ENCODE data around the gene PPP1R16B.

Gene PPP1R16B

GRCh38 chr20:38889050-38889449, 83.6 kb downstream of the PPP1R16B start:
- Histone ChIP-seq H3K4me3 (ENCODE audit: low read length) (no peak overlapping the region), H3K36me3 (ENCODE audit: control insufficient read depth, insufficient read depth, low read length) (no peaks in the 10 kb centered on the region), H3K4me1 (ENCODE audit: control insufficient read depth, insufficient read depth, low read length) (no peaks in the 10 kb centered on the region), H3K9me3 (ENCODE audit: control insufficient read depth, low read length) (no peaks in the 10 kb centered on the region), H3K9ac (ENCODE audit: low read length) (no peak overlapping the region), H3K27me3 (ENCODE audit: control insufficient read depth, insufficient read depth, low read length) (peaks cover 17% of the 10 kb centered on the region)

- Histone ChIP-seq H3K36me3 (ENCODE audit: control insufficient read depth, insufficient read depth, low read length) (no peaks in the 10 kb centered on the region), H3K9ac (ENCODE audit: low read length) (no peak overlapping the region), H3K9me3 (ENCODE audit: control insufficient read depth, low read length) (no peaks in the 10 kb centered on the region), H3K27me3 (ENCODE audit: control insufficient read depth, insufficient read depth, low read length) (peaks cover 17% of the 10 kb centered on the region), H3K4me3 (ENCODE audit: low read length) (no peak overlapping the region), H3K4me1 (ENCODE audit: control insufficient read depth, insufficient read depth, low read length) (no peaks in the 10 kb centered on the region)
Observed at GRCh38 chr20:38889792-38890496, 84.4 kb downstream of the PPP1R16B start.

GRCh38 chr20:38890497-38890818, 85.0 kb downstream of the PPP1R16B start:
- Histone ChIP-seq H3K36me3 (ENCODE audit: control insufficient read depth, insufficient read depth, low read length) (no peaks in the 10 kb centered on the region), H3K27me3 (ENCODE audit: control insufficient read depth, insufficient read depth, low read length) (peaks cover 17% of the 10 kb centered on the region), H3K9me3 (ENCODE audit: control insufficient read depth, low read length) (no peaks in the 10 kb centered on the region), H3K4me3 (ENCODE audit: low read length) (no peak overlapping the region), H3K4me1 (ENCODE audit: control insufficient read depth, insufficient read depth, low read length) (no peaks in the 10 kb centered on the region), H3K9ac (ENCODE audit: low read length) (no peak overlapping the region)

DNA sequence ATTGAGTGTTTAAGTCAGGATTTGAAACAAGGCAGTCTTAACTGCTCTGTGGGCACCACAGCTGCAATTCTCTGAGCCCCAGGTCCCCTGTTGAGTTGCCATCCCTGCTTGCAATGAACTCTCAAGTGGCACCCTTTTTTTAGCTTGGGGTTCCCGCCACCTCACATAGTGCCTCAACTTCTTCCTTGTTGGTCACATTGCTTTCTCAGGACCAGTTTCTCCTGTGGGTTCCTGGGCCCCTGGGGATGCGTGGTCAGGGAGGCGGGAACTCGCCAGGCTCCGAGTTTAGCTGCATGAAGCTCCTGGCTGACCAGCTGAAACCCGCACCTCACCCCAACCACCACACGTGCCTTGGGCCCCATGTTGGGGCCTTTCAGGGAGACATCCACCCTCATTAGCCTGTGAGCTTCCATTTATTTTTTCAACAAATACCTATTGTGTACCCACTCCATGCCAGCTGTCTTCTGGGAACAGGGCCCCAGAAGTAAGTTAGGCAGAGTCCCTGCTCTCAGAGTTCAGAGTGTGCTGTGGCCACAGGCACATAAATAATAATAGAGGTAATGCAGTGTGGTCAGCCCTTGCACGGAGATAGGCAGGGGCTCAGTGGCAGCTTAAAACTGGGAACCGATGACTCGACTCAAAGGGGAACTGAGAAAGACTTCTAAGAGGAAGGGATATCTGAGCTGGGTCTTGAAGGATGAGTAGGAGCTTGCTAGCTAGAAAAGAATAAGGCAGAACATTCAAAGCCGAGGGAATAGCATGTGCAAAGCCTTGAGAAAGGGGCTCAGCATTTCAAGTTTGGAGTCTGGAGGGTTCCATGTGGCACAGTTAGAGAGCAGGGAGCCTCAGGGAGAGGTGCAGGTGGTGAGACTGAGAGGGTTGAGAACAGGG, 86.8 kb downstream of the PPP1R16B start:
- H3K36me3 ChIP-seq (ENCODE audit: control insufficient read depth, insufficient read depth, low read length): no peaks in the 10 kb centered on the region
- H3K9me3 ChIP-seq (ENCODE audit: control insufficient read depth, low read length): no peaks in the 10 kb centered on the region
- no peaks in the 10 kb centered on the region for H3K4me1 ChIP-seq (ENCODE audit: control insufficient read depth, insufficient read depth, low read length)
- H3K9ac ChIP-seq (ENCODE audit: low read length): no peak overlapping the region
- peaks cover 17% of the 10 kb centered on the region for H3K27me3 ChIP-seq (ENCODE audit: control insufficient read depth, insufficient read depth, low read length)
- no peak overlapping the region for H3K4me3 ChIP-seq (ENCODE audit: low read length)

DNA sequence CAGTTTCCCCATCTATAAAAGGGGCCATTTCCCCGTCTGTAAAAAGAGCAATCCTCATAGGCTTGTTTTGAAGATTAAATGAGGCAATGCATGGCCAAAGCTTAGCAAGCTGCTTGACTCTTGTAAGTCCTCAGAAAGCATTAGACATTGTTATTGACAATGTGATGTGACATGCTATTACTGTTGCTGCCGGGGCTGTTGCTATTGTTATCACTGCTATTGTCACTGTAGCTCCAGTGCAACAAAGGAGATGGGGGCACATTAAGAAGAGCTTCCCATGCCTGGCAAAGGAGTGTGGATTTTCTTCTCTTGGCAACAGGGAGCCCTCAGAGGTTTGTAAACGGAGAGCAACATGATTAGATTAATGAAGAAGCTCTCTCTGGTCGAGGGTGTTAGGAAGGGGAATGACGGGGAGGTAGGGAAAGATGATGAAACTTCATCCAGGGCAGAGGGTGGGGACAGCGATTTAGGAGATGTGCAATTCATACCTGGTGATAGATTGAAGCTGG, 87.6 kb downstream of the PPP1R16B start:
- Histone ChIP-seq H3K36me3 (ENCODE audit: control insufficient read depth, insufficient read depth, low read length) (no peaks in the 10 kb centered on the region), H3K27me3 (ENCODE audit: control insufficient read depth, insufficient read depth, low read length) (peaks cover 17% of the 10 kb centered on the region), H3K4me1 (ENCODE audit: control insufficient read depth, insufficient read depth, low read length) (no peaks in the 10 kb centered on the region), H3K4me3 (ENCODE audit: low read length) (no peak overlapping the region), H3K9me3 (ENCODE audit: control insufficient read depth, low read length) (no peaks in the 10 kb centered on the region), H3K9ac (ENCODE audit: low read length) (no peak overlapping the region)

DNA sequence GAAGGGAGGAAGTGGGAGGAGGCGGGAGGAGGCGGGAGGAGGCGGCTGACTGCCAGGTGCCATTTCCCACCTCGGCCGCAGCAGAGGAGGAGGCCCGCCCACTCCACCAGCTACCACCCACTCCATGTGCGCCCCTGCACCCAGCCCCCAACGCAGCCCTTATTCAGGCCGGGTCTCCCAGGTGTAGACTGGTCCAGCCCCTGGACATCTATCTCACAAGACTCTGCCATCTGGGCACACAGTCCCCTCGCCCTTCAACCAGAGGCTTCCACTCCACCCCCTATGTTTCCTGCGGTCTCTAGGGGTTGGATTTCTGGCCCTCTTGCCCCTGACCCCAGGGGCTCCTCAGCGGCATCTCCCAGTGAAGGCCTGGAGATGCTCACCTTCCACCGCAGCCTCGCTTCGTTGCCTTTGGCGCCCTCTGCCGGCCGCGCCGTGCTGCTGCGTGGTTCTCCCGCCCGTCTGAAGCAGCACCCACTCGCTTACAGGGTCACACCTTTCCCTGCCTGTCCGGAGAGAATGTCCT, 88.1 kb downstream of the PPP1R16B start:
- no peak overlapping the region for H3K4me3 ChIP-seq (ENCODE audit: low read length)
- H3K4me1 ChIP-seq (ENCODE audit: control insufficient read depth, insufficient read depth, low read length): no peaks in the 10 kb centered on the region
- no peaks in the 10 kb centered on the region for H3K9me3 ChIP-seq (ENCODE audit: control insufficient read depth, low read length)

DNA sequence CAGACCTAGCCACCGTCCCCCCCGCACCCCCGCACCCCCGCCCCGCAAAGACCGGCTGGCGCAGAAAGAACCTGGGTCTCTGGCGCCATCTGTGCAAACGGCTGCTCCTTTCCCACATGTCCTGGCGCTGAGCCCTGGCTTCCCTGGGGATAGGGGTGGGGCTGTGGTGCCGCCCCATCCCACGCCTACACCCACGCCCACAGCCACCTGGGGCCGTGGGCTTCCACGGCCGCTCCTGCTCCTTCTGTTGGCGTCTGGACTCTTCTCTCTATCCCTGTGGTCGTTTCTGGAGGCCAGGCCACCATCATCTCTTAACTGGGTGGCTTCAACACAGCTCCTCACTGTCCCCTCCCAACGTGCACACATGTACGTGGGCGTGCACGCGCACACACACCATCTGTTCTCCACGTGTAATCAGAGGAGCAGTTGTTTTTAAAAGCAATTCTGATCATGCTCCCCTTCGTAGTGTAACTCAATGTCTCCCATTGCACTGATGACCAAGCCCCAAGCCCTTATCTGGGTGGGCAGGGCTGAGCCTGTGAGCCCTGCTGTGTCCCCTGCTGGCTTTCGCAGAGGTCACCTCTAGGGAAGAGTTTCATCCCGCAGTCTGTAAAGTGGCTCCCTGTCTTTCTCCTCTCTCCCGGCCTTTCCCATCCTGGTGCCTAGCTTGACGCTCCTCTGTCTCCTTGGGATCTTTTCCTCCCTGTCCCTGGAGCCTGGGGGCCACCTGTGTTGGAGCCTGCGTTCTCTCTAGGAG, 88.8 kb downstream of the PPP1R16B start:
- Histone ChIP-seq H3K27me3 (ENCODE audit: control insufficient read depth, insufficient read depth, low read length) (peaks cover 17% of the 10 kb centered on the region), H3K9me3 (ENCODE audit: control insufficient read depth, low read length) (no peaks in the 10 kb centered on the region), H3K9ac (ENCODE audit: low read length) (no peak overlapping the region), H3K36me3 (ENCODE audit: control insufficient read depth, insufficient read depth, low read length) (no peaks in the 10 kb centered on the region), H3K4me1 (ENCODE audit: control insufficient read depth, insufficient read depth, low read length) (no peaks in the 10 kb centered on the region), H3K4me3 (ENCODE audit: low read length) (no peak overlapping the region)

More for the DNA sequence above, 88.1 kb downstream of the PPP1R16B start:
- no peak overlapping the region for H3K9ac ChIP-seq (ENCODE audit: low read length)
- no peaks in the 10 kb centered on the region for H3K36me3 ChIP-seq (ENCODE audit: control insufficient read depth, insufficient read depth, low read length)
- peaks cover 17% of the 10 kb centered on the region for H3K27me3 ChIP-seq (ENCODE audit: control insufficient read depth, insufficient read depth, low read length)

GRCh38 chr20:38895098-38895949, 89.8 kb downstream of the PPP1R16B start:
- Histone ChIP-seq H3K4me1 (ENCODE audit: control insufficient read depth, insufficient read depth, low read length) (no peaks in the 10 kb centered on the region), H3K9ac (ENCODE audit: low read length) (no peak overlapping the region), H3K9me3 (ENCODE audit: control insufficient read depth, low read length) (no peaks in the 10 kb centered on the region), H3K36me3 (ENCODE audit: control insufficient read depth, insufficient read depth, low read length) (no peaks in the 10 kb centered on the region), H3K27me3 (ENCODE audit: control insufficient read depth, insufficient read depth, low read length) (peaks cover 17% of the 10 kb centered on the region), H3K4me3 (ENCODE audit: low read length) (no peak overlapping the region)

DNA sequence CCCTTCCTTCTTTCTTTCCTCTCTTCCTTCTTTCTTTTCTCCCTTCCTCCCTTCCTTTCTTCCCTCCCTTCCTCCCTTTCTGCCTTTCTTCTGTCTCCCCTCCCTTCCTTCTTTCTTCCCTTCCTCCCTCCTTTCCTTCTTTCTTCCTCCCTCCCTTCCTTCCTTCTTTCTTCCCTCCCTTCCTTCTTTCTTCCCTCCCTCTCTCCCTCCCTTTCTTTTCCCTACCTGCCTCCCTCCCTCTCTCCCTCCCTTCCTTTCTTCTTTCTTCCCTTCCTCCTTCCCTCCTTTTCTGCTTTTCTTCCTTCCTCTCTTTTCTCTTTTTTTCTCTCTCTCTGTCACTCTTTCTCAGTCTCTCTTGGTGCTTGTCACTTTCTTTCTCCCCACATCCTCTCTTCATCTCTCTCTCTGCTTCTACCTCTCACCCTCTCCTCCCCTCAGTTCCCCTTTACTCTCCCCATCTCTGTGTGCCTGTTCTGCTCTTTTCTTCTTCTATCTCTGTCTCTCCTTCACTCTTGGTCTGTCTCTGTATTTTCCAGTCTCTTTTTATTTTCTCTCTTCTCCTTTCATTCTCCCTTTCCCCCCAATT, 90.6 kb downstream of the PPP1R16B start:
- peaks cover 17% of the 10 kb centered on the region for H3K27me3 ChIP-seq (ENCODE audit: control insufficient read depth, insufficient read depth, low read length)

GRCh38 chr20:38897267-38897666, 91.8 kb downstream of the PPP1R16B start:
- Histone ChIP-seq H3K4me1 (ENCODE audit: control insufficient read depth, insufficient read depth, low read length) (no peaks in the 10 kb centered on the region), H3K27me3 (ENCODE audit: control insufficient read depth, insufficient read depth, low read length) (peaks cover 14% of the 10 kb centered on the region), H3K36me3 (ENCODE audit: control insufficient read depth, insufficient read depth, low read length) (no peaks in the 10 kb centered on the region), H3K4me3 (ENCODE audit: low read length) (no peak overlapping the region), H3K9ac (ENCODE audit: low read length) (no peak overlapping the region), H3K9me3 (ENCODE audit: control insufficient read depth, low read length) (no peaks in the 10 kb centered on the region)

More for the DNA sequence above, 90.6 kb downstream of the PPP1R16B start:
- H3K9me3 ChIP-seq (ENCODE audit: control insufficient read depth, low read length): no peaks in the 10 kb centered on the region
- no peak overlapping the region for H3K9ac ChIP-seq (ENCODE audit: low read length)
- no peaks in the 10 kb centered on the region for H3K4me1 ChIP-seq (ENCODE audit: control insufficient read depth, insufficient read depth, low read length)
- H3K36me3 ChIP-seq (ENCODE audit: control insufficient read depth, insufficient read depth, low read length): no peaks in the 10 kb centered on the region
- H3K4me3 ChIP-seq (ENCODE audit: low read length): no peak overlapping the region

DNA sequence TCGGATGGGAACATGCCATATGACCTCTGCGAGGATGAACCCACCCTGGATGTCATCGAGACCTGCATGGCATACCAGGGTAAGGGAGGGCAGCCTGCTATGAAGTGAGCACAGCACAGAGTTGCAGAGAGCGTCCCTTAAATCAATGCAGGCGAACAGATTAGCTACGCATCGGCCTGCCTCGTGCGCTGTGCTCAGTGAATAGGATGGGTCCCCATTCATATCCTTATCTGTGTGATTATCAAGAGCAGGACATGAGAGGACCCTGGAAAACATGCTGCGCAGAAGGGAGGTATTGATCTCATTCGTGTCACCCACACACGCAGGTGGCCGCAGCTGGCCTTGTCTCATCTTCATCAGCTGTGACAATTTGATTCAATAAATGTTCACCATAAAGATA, 95.1 kb downstream of the PPP1R16B start:
- no peak overlapping the region for H3K4me3 ChIP-seq (ENCODE audit: low read length)
- H3K36me3 ChIP-seq (ENCODE audit: control insufficient read depth, insufficient read depth, low read length): no peaks in the 10 kb centered on the region
- H3K9ac ChIP-seq (ENCODE audit: low read length): no peak overlapping the region
- H3K27me3 ChIP-seq (ENCODE audit: control insufficient read depth, insufficient read depth, low read length): no peaks in the 10 kb centered on the region
- no peaks in the 10 kb centered on the region for H3K9me3 ChIP-seq (ENCODE audit: control insufficient read depth, low read length)
- no peaks in the 10 kb centered on the region for H3K4me1 ChIP-seq (ENCODE audit: control insufficient read depth, insufficient read depth, low read length)

Measured in mucosa of stomach (tissue), 1 donor.